ENCODE measurements around the gene ZNF74.
A peak's percentile ranks its signal among the peaks of the same experiment; 100 is the strongest.
"Not testable (repeated sequence)": the region's sequence is repeated elsewhere in the genome, so short reads cannot be mapped to it uniquely, and the experiment has no call there.

ZNF74 gene

GRCh38 chr22:20451129-20451778, 57.3 kb downstream of the ZNF74 start:
- DNase-seq, result not testable (repeated sequence)

- no peak for DNase-seq
Observed at GRCh38 chr22:20451920-20452319, 58.0 kb downstream of the ZNF74 start.

- DNase-seq, result no peak
Observed at GRCh38 chr22:20453222-20453621, 59.3 kb downstream of the ZNF74 start.

- no peak for DNase-seq
Observed at GRCh38 chr22:20455709-20456063, 61.7 kb downstream of the ZNF74 start.

- peak; percentile 77 for DNase-seq
Observed at GRCh38 chr22:20456064-20456721, 62.2 kb downstream of the ZNF74 start.

- no peak for DNase-seq
Observed at GRCh38 chr22:20456722-20457076, 62.7 kb downstream of the ZNF74 start.

- DNase-seq, result no peak
Observed at GRCh38 chr22:20457506-20458240, 63.7 kb downstream of the ZNF74 start.

All from kidney glomerular epithelial cell (primary cell).